H9 (cell line): ENCODE measurements around the gene NTF4. TPM values are rescaled to one million over a fixed set of nuclear protein-coding genes. Genes with fewer than 3 reads are reported as not detected.

Experiments used
- DNase-seq: peaks from one replicate; pipeline ENCODE4 v3.0.0-alpha.2; 2017
- H2AFZ ChIP-seq: one replicate; pipeline ENCODE4 v1.6.1; 2013; ENCODE audit warnings: mild to moderate bottlenecking, low read length, control low read depth, moderate library complexity
- H2AK5ac ChIP-seq: 2 replicates; pipeline ENCODE4 v1.6.1; 2013; ENCODE audit warnings: low read length, control low read depth, mixed read lengths; ENCODE audit not compliant: insufficient read length
- H2BK120ac ChIP-seq: one replicate; pipeline ENCODE4 v1.6.1; 2013; ENCODE audit warnings: low read depth, mild to moderate bottlenecking, low read length, control low read depth, inconsistent platforms; ENCODE audit not compliant: poor library complexity, severe bottlenecking
- H2BK12ac ChIP-seq: 2 replicates; pipeline ENCODE4 v1.6.1; 2013; ENCODE audit warnings: low read length, control low read depth, mixed read lengths, low read depth; ENCODE audit not compliant: insufficient read length
- H2BK15ac ChIP-seq: 2 replicates; pipeline ENCODE4 v1.6.1; 2013; ENCODE audit warnings: low read depth, low read length, control low read depth
- H2BK20ac ChIP-seq: one replicate; pipeline ENCODE4 v1.6.1; 2013; ENCODE audit warnings: low read depth, mild to moderate bottlenecking, low read length, control low read depth, inconsistent platforms; ENCODE audit not compliant: poor library complexity, severe bottlenecking
- H2BK5ac ChIP-seq: 2 replicates; pipeline ENCODE4 v1.6.1; 2013; ENCODE audit warnings: low read length, control low read depth, mixed read lengths; ENCODE audit not compliant: insufficient read length
- H3K14ac ChIP-seq: 2 replicates; pipeline ENCODE4 v1.6.1; 2013; ENCODE audit warnings: low read length, control low read depth; ENCODE audit not compliant: insufficient read depth
- H3K18ac ChIP-seq: 2 replicates; pipeline ENCODE4 v1.6.1; 2013; ENCODE audit warnings: low read depth, mild to moderate bottlenecking, mixed read lengths, low read length, control low read depth; ENCODE audit not compliant: insufficient read length
- H3K23ac ChIP-seq: 2 replicates; pipeline ENCODE4 v1.6.1; 2013; ENCODE audit warnings: low read length, control low read depth, mixed read lengths, low read depth; ENCODE audit not compliant: insufficient read length
- H3K23me2 ChIP-seq: 2 replicates; pipeline ENCODE4 v1.6.1; 2013; ENCODE audit warnings: low read depth, mild to moderate bottlenecking, mixed read lengths, low read length, control low read depth; ENCODE audit not compliant: insufficient read length, poor library complexity, severe bottlenecking
- H3K27ac ChIP-seq: 2 replicates; pipeline ENCODE4 v1.5.1; 2013; ENCODE audit warnings: low read length, control low read depth, mixed read lengths, low read depth; ENCODE audit not compliant: insufficient read length
- H3K27me3 ChIP-seq: 2 replicates; pipeline ENCODE4 v1.6.1; 2013; ENCODE audit warnings: low read length, control low read depth, inconsistent platforms; ENCODE audit not compliant: insufficient read depth
- H3K4ac ChIP-seq: 2 replicates; pipeline ENCODE4 v1.6.1; 2013; ENCODE audit warnings: low read depth, mild to moderate bottlenecking, control low read depth, inconsistent platforms, low read length, moderate library complexity
- H3K4me1 ChIP-seq: 2 replicates; pipeline ENCODE4 v1.6.1; 2013; ENCODE audit warnings: low read length, control low read depth, inconsistent platforms; ENCODE audit not compliant: insufficient read depth
- H3K4me2 ChIP-seq: 2 replicates; pipeline ENCODE4 v1.6.1; 2013; ENCODE audit warnings: low read length, control low read depth, mixed read lengths; ENCODE audit not compliant: insufficient read length, insufficient read depth
- H3K56ac ChIP-seq: 2 replicates; pipeline ENCODE4 v1.6.1; 2013; ENCODE audit warnings: low read depth, mild to moderate bottlenecking, mixed read lengths, low read length, control low read depth; ENCODE audit not compliant: insufficient read length
- H3K79me1 ChIP-seq: 2 replicates; pipeline ENCODE4 v1.6.1; 2013; ENCODE audit warnings: low read depth, mild to moderate bottlenecking, moderate library complexity, low read length, control low read depth, inconsistent platforms; ENCODE audit not compliant: insufficient read depth, poor library complexity, severe bottlenecking
- H3K79me2 ChIP-seq: 2 replicates; pipeline ENCODE4 v1.6.1; 2013; ENCODE audit warnings: low read length, control low read depth, inconsistent platforms; ENCODE audit not compliant: insufficient read depth
- H3K9ac ChIP-seq: 2 replicates; pipeline ENCODE4 v1.6.1; 2013; ENCODE audit warnings: low read length, control low read depth, mixed read lengths; ENCODE audit not compliant: insufficient read length; ENCODE audit errors: extremely low read depth
- H3K9me3 ChIP-seq: one replicate; pipeline ENCODE4 v1.6.1; 2013; ENCODE audit warnings: low read depth, low read length, inconsistent platforms; ENCODE audit not compliant: control insufficient read depth
- H3T11ph ChIP-seq: one replicate; pipeline ENCODE4 v1.6.1; 2013; ENCODE audit warnings: mild to moderate bottlenecking, low read length, control low read depth, inconsistent platforms
- H4K20me1 ChIP-seq: one replicate; pipeline ENCODE4 v1.6.1; 2013; ENCODE audit not compliant: control insufficient read depth, insufficient read length, insufficient read depth
- H4K5ac ChIP-seq: 2 replicates; pipeline ENCODE4 v1.6.1; 2013; ENCODE audit warnings: low read depth, mild to moderate bottlenecking, mixed read lengths, low read length, control low read depth; ENCODE audit not compliant: insufficient read length
- H4K8ac ChIP-seq: replicated peaks from 2 replicates; pipeline ENCODE4 v1.6.1; 2013; ENCODE audit warnings: low read length, control low read depth, mixed read lengths, low read depth; ENCODE audit not compliant: insufficient read length
- H4K91ac ChIP-seq: 2 replicates; pipeline ENCODE4 v1.6.1; 2013; ENCODE audit warnings: low read depth, mild to moderate bottlenecking, moderate library complexity, mixed read lengths, low read length, control low read depth; ENCODE audit not compliant: insufficient read length
- H3K27ac Mint-ChIP-seq, 3 experiments: 2 replicates in 2 of 3; 3 replicates in 1 of 3; pipeline ENCODE4 v1.8.0; 2020 to 2021; ENCODE audit warnings: mixed read lengths in 3 of 3, mild to moderate bottlenecking in 1 of 3, moderate library complexity in 1 of 3
- H3K27me3 Mint-ChIP-seq: 2 replicates; pipeline ENCODE4 v1.8.0; 2021; ENCODE audit warnings: low read depth, mild to moderate bottlenecking, moderate library complexity, mixed read lengths
- H3K36me3 Mint-ChIP-seq, 3 experiments: 2 replicates in 2 of 3; 3 replicates in 1 of 3; pipeline ENCODE4 v1.8.0; 2020 to 2021; ENCODE audit warnings: low read depth in 3 of 3, mixed read lengths in 3 of 3; ENCODE audit not compliant: insufficient read depth in 1 of 3
- H3K4me1 Mint-ChIP-seq, 2 experiments: 2 replicates each; pipeline ENCODE4 v1.8.0; 2020; ENCODE audit warnings: mixed read lengths in 2 of 2
- H3K4me3 Mint-ChIP-seq, 2 experiments: 2 replicates in 1 of 2; 3 replicates in 1 of 2; pipeline ENCODE4 v1.8.0; 2020 to 2021; ENCODE audit warnings: mild to moderate bottlenecking in 2 of 2, mixed read lengths in 2 of 2, moderate library complexity in 1 of 2
- H3K9me3 Mint-ChIP-seq, 2 experiments: 2 replicates in 1 of 2; 3 replicates in 1 of 2; pipeline ENCODE4 v1.8.0; 2020; ENCODE audit warnings: mild to moderate bottlenecking in 2 of 2, mixed read lengths in 2 of 2, moderate library complexity in 1 of 2
- CTCF ChIP-seq: fragments of 200-600 bp; sonication (generic); conservative IDR thresholded peaks from 3 replicates; pipeline ENCODE4 v1.8.0; 2021; ENCODE audit warnings: antibody characterized with exemption, mild to moderate bottlenecking
- WGBS: extraction: QIAGEN DNeasy Blood & Tissue Kit; methylation state at CpG from one replicate; pipeline ENCODE4 v1.1.7; 2013; ENCODE audit warnings: missing lambda C conversion rate, low lambda C conversion rate, mixed read lengths; ENCODE audit not compliant: insufficient read length; ENCODE audit errors: extremely low coverage; 5-methylcytosine and 5-hydroxymethylcytosine counted together
- total RNA-seq: library from RNA; stranded (reverse); gene quantifications from 2 replicates; pipeline ENCODE4 v1.2.1, GENCODE V29; 2021

Gene NTF4
- total RNA-seq, 1 experiment from 2014 or later, result 2.1 TPM

- H3K4me1 ChIP-seq, result no peaks in the 10 kb centered on the region
- H4K91ac ChIP-seq, result no peak overlapping the region
- no peak overlapping the region for H4K5ac ChIP-seq
- no peak overlapping the region for H3T11ph ChIP-seq
- no peak overlapping the region for H2AK5ac ChIP-seq
- no peak overlapping the region for H3K14ac ChIP-seq
- no peak overlapping the region for H2AFZ ChIP-seq
- no peak overlapping the region for H3K4me2 ChIP-seq
- H3K79me1 ChIP-seq, result no peaks in the 10 kb centered on the region
- H3K4me3 Mint-ChIP-seq, result peak overlapping the region in 1 of 2 experiments; percentile 0; a peak in 1 of 5 replicates
- no peak overlapping the region for H3K9ac ChIP-seq
- H3K9me3 ChIP-seq, result no peaks in the 10 kb centered on the region
- no peak overlapping the region for H2BK120ac ChIP-seq
- no peak overlapping the region for H2BK12ac ChIP-seq
- H3K79me2 ChIP-seq, result no peaks in the 10 kb centered on the region
- H4K8ac ChIP-seq, result no peak overlapping the region
- no peak overlapping the region for H3K23ac ChIP-seq
- peaks cover 6 to 21% of the 10 kb centered on the region in 2 experiments for H3K4me1 Mint-ChIP-seq
- no peak overlapping the region for H3K18ac ChIP-seq
- peak overlapping the region; percentile 76 to 87 (median 80); a peak in 6 of 7 replicates for H3K27ac Mint-ChIP-seq
- no CpG with 5 or more reads among the region's 12 CpGs for WGBS
- H2BK20ac ChIP-seq, result no peak overlapping the region
- H3K23me2 ChIP-seq, result no peaks in the 10 kb centered on the region
- H4K20me1 ChIP-seq, result no peaks in the 10 kb centered on the region
- peaks cover 42 to 68% (median 65%) of the 10 kb centered on the region in 3 experiments for H3K36me3 Mint-ChIP-seq
- H2BK15ac ChIP-seq, result no peak overlapping the region; the same call in 1 of the 2 replicates
- peak; percentile 81 for DNase-seq
- no peak overlapping the region for H2BK5ac ChIP-seq
- H3K27me3 ChIP-seq, result no peaks in the 10 kb centered on the region
- peaks cover 0 to 2% of the 10 kb centered on the region in 2 experiments; a peak in 2 of 5 replicates for H3K9me3 Mint-ChIP-seq
- no peak overlapping the region for H3K4ac ChIP-seq
- no peak overlapping the region for H3K27ac ChIP-seq
- H3K27me3 Mint-ChIP-seq, result no peaks in the 10 kb centered on the region; the same call in 1 of the 2 replicates
- no peak overlapping the region for H3K56ac ChIP-seq
- TF ChIP-seq CTCF, result peak; percentile 94
These were observed 42.1 kb upstream of the NTF4 start for GRCh38 chr19:49106648-49107135.
